CD4-positive, alpha-beta T cell (primary cell): ENCODE results near the gene IL37. TPM values are rescaled to one million over a fixed set of nuclear protein-coding genes. Genes with fewer than 3 reads are reported as not detected.

Experiments used
- ATAC-seq: fragments of 200-7000 bp; cut with Tn5 transposase; one replicate; pipeline ENCODE4 v1.10.0; 2022; ENCODE audit warnings: mild to moderate bottlenecking; ENCODE audit not compliant: poor library complexity
- CTCF ChIA-PET: fragments of 350-600 bp; sonication (Branson Sonifier 250); formaldehyde crosslinking; loops from one replicate; lab custom pipeline; 2021; ENCODE audit warnings: antibody characterized with exemption, inconsistent platforms; lab: Charles Lee
- POLR2A ChIA-PET: fragments of 350-600 bp; sonication (Branson Sonifier 250); formaldehyde crosslinking; loops from one replicate; lab custom pipeline; 2021; ENCODE audit warnings: antibody characterized with exemption, inconsistent platforms; lab: Charles Lee
- DNase-seq, 14 experiments: peaks; one replicate each; pipeline ENCODE4 v3.0.0-alpha.2; 2013 to 2020; ENCODE audit warnings: mixed read lengths in 2 of 14
- H3K27ac ChIP-seq, 2 donors: one replicate each; pipeline versions ENCODE4 v1.5.1 to v1.7.0; 2013; ENCODE audit warnings: low read length in 2 of 2, low read depth in 1 of 2, mild to moderate bottlenecking in 1 of 2
- H3K27me3 ChIP-seq, 2 experiments: 1 replicate in 1 of 2; 2 replicates in 1 of 2; pipeline versions ENCODE4 v1.6.1 to v1.7.0; 2013; ENCODE audit warnings: low read length in 2 of 2, control low read depth in 1 of 2, mild to moderate bottlenecking in 1 of 2, moderate library complexity in 1 of 2; ENCODE audit not compliant: insufficient read depth in 2 of 2, control insufficient read depth in 1 of 2
- H3K36me3 ChIP-seq: one replicate; pipeline ENCODE4 v1.6.1; 2013; ENCODE audit warnings: low read length, control low read depth; ENCODE audit not compliant: insufficient read depth
- H3K4me1 ChIP-seq: one replicate; pipeline ENCODE4 v1.6.1; 2013; ENCODE audit warnings: low read length, control low read depth; ENCODE audit not compliant: insufficient read depth
- H3K4me3 ChIP-seq: one replicate; pipeline ENCODE4 v1.5.1; 2013; ENCODE audit warnings: mild to moderate bottlenecking, low read length, moderate library complexity
- H3K9me3 ChIP-seq, 2 experiments: 1 replicate in 1 of 2; 2 replicates in 1 of 2; pipeline versions ENCODE4 v1.6.1 to v1.7.0; 2013; ENCODE audit warnings: low read length in 2 of 2, mild to moderate bottlenecking in 2 of 2, control low read depth in 1 of 2, moderate library complexity in 1 of 2; ENCODE audit not compliant: control insufficient read depth in 1 of 2, insufficient read depth in 1 of 2
- H3K27ac Mint-ChIP-seq: one replicate; pipeline ENCODE4 v1.8.0; 2020; ENCODE audit warnings: mixed read lengths
- H3K27me3 Mint-ChIP-seq: one replicate; pipeline ENCODE4 v1.8.0; 2021; ENCODE audit warnings: mixed read lengths
- H3K36me3 Mint-ChIP-seq: one replicate; pipeline ENCODE4 v1.8.0; 2021; ENCODE audit warnings: low read depth, mixed read lengths
- H3K4me1 Mint-ChIP-seq: one replicate; pipeline ENCODE4 v1.8.0; 2021; ENCODE audit warnings: low read depth, mixed read lengths
- H3K4me3 Mint-ChIP-seq: one replicate; pipeline ENCODE4 v1.8.0; 2020; ENCODE audit warnings: mild to moderate bottlenecking, mixed read lengths
- H3K9me3 Mint-ChIP-seq: one replicate; pipeline ENCODE4 v1.8.0; 2020; ENCODE audit warnings: mixed read lengths
- CTCF ChIP-seq: fragments of 200-600 bp; IDR thresholded peaks from one replicate; pipeline ENCODE4 v1.8.0; 2022; ENCODE audit warnings: antibody characterized with exemption, mild to moderate bottlenecking
- intact Hi-C, 2 experiments: fragments of 100-400 bp; cut with DNase I in 1 of 2; cut with micrococcal nuclease in 1 of 2; formaldehyde crosslinking; loops; one replicate each; pipeline versions ENCODE4 v1.15.1 to v1.9.0; 2023 to 2025; cut with DNase I, micrococcal nuclease
- total RNA-seq, 174 experiments: library from RNA in 2 of 174; stranded (reverse) in 2 of 174; gene quantifications; one replicate each; pipeline ENCODE4 v1.2.3 and lab custom pipeline; 2021 to 2026

IL37 gene
- total RNA-seq, 2 experiments from 2014 or later = not detected

- Mint-ChIP-seq H3K36me3 (no peaks in the 10 kb centered on the region), H3K27ac (no peak overlapping the region), H3K27me3 (peaks cover 5% of the 10 kb centered on the region), H3K4me3 (no peak overlapping the region), H3K4me1 (no peaks in the 10 kb centered on the region), H3K9me3 (no peaks in the 10 kb centered on the region)
- ChIA-PET CTCF (interaction anchor here (1.6 kb wide), 1 partner anchor 18 kb away, joined by 4 read pairs; no protein-coding TSS in a partner anchor), POLR2A (no interaction called here)
- DNase-seq (no peak), ATAC-seq (no peak)
- Histone ChIP-seq H3K4me3 (no peak overlapping the region), H3K27ac (no peak overlapping the region), H3K4me1 (no peaks in the 10 kb centered on the region), H3K36me3 (no peaks in the 10 kb centered on the region), H3K9me3 (no peaks in the 10 kb centered on the region), H3K27me3 (no peaks in the 10 kb centered on the region)
- intact Hi-C loops = no loop called here
- no peak for TF ChIP-seq CTCF
Observed at GRCh38 chr2:112902816-112903215, 8.1 kb upstream of the IL37 start.

GRCh38 chr2:112904883-112905282 lies 6.1 kb upstream of the IL37 start:
- H3K36me3 Mint-ChIP-seq = no peaks in the 10 kb centered on the region
- Histone ChIP-seq H3K4me3 (no peak overlapping the region), H3K27me3 (no peaks in the 10 kb centered on the region), H3K4me1 (no peaks in the 10 kb centered on the region), H3K9me3 (no peaks in the 10 kb centered on the region), H3K27ac (no peak overlapping the region), H3K36me3 (no peaks in the 10 kb centered on the region)
- no peak overlapping the region for H3K4me3 Mint-ChIP-seq
- no peaks in the 10 kb centered on the region for H3K9me3 Mint-ChIP-seq
- CTCF ChIA-PET = no interaction called here
- H3K27me3 Mint-ChIP-seq = no peaks in the 10 kb centered on the region
- DNase-seq = no peak
- H3K4me1 Mint-ChIP-seq = no peaks in the 10 kb centered on the region
- POLR2A ChIA-PET = no interaction called here
- no peak overlapping the region for H3K27ac Mint-ChIP-seq
- TF ChIP-seq CTCF = no peak
- intact Hi-C loops = no loop called here
- no peak for ATAC-seq

GRCh38 chr2:112906276-112906675 lies 4.7 kb upstream of the IL37 start:
- Histone ChIP-seq H3K36me3 (no peaks in the 10 kb centered on the region), H3K27ac (no peak overlapping the region), H3K4me1 (no peaks in the 10 kb centered on the region), H3K9me3 (no peaks in the 10 kb centered on the region), H3K4me3 (no peak overlapping the region), H3K27me3 (no peaks in the 10 kb centered on the region)
- Mint-ChIP-seq H3K4me1 (no peaks in the 10 kb centered on the region), H3K9me3 (no peaks in the 10 kb centered on the region), H3K4me3 (no peak overlapping the region), H3K36me3 (no peaks in the 10 kb centered on the region), H3K27me3 (no peaks in the 10 kb centered on the region), H3K27ac (no peak overlapping the region)
- ChIA-PET CTCF (no interaction called here), POLR2A (no interaction called here)
- TF ChIP-seq CTCF = no peak
- intact Hi-C loops = no loop called here
- ATAC-seq (no peak), DNase-seq (no peak)
